Vagina (tissue), 2 donors: ENCODE results near the gene CIAO3. TPM values are rescaled to one million over a fixed set of nuclear protein-coding genes. Genes with fewer than 3 reads are reported as not detected.

Experiments
- DNase-seq, 2 donors: peaks; one replicate each; pipeline ENCODE4 v3.0.0-alpha.2; 2017; ENCODE audit errors: extremely low spot score in 2 of 2
- H3K27ac ChIP-seq: fragments of 200-600 bp; sonication (generic); one replicate; pipeline ENCODE4 v1.5.1; 2019
- H3K27me3 ChIP-seq: fragments of 200-600 bp; sonication (generic); one replicate; pipeline ENCODE4 v1.5.1; 2019
- H3K36me3 ChIP-seq, 2 donors: fragments of 200-600 bp; sonication (generic); one replicate each; pipeline ENCODE4 v1.5.1; 2017 to 2019
- H3K4me1 ChIP-seq: fragments of 200-600 bp; sonication (generic); one replicate; pipeline ENCODE4 v1.5.1; 2019
- H3K4me3 ChIP-seq, 2 donors: fragments of 200-600 bp; sonication (generic); 1 replicate in 1 of 2; 2 replicates in 1 of 2; pipeline ENCODE4 v1.5.1; 2016 to 2019
- H3K9me3 ChIP-seq: fragments of 200-600 bp; sonication (generic); one replicate; pipeline ENCODE4 v1.5.1; 2019
- POLR2A ChIP-seq, 2 donors: fragments of 450-650 bp; IDR thresholded peaks; one replicate each; pipeline ENCODE4 v1.6.1; 2017; ENCODE audit warnings: antibody characterized with exemption in 2 of 2, mild to moderate bottlenecking in 2 of 2, moderate library complexity in 2 of 2
- POLR2AphosphoS5 ChIP-seq, 2 donors: sonication (generic); formaldehyde crosslinking; IDR thresholded peaks; one replicate each; pipeline ENCODE4 v1.9.0; 2017; ENCODE audit warnings: antibody characterized with exemption in 2 of 2, mild to moderate bottlenecking in 2 of 2, low read depth in 1 of 2; ENCODE audit not compliant: insufficient read depth in 1 of 2
- intact Hi-C: fragments of 100-400 bp; cut with DNase I; formaldehyde crosslinking; loops from one replicate; pipeline ENCODE4 v1.15.1; 2023
- microRNA counts, 2 donors: library from miRNA; unstranded; fragments of <30 nt; microRNA quantifications; one replicate each; lab custom pipeline; 2016 to 2017
- microRNA-seq: library from miRNA; unstranded; fragments of <30 nt; microRNA quantifications from one replicate; pipeline ENCODE4, GENCODE V29; 2017; ENCODE audit warnings: borderline number of aligned reads, borderline replicate concordance
- small RNA-seq: library from RNA; depleted of rRNA; stranded (forward); fragments of <200 nt; gene quantifications from one replicate; pipeline ENCODE3, GENCODE V24; 2016
- total RNA-seq: library from RNA; depleted of rRNA; stranded (reverse); fragments of >200 nt; gene quantifications from one replicate; pipeline ENCODE4 v1.2.3, GENCODE V29; 2016
- TF ChIP-seq, protein P1 (sequence below), 3 experiments: fragments of 450-650 bp in 2 of 3; fragments of 200-600 bp in 1 of 3; sonication (generic) in 1 of 3; IDR thresholded peaks; one replicate each; pipeline ENCODE4 v1.5.1; 2017 to 2019; ENCODE audit warnings: antibody characterized with exemption in 3 of 3, mild to moderate bottlenecking in 2 of 3, moderate library complexity in 2 of 3

The CIAO3 gene
- total RNA-seq, 1 donor from 2014 or later = 32.7 TPM

DNA sequence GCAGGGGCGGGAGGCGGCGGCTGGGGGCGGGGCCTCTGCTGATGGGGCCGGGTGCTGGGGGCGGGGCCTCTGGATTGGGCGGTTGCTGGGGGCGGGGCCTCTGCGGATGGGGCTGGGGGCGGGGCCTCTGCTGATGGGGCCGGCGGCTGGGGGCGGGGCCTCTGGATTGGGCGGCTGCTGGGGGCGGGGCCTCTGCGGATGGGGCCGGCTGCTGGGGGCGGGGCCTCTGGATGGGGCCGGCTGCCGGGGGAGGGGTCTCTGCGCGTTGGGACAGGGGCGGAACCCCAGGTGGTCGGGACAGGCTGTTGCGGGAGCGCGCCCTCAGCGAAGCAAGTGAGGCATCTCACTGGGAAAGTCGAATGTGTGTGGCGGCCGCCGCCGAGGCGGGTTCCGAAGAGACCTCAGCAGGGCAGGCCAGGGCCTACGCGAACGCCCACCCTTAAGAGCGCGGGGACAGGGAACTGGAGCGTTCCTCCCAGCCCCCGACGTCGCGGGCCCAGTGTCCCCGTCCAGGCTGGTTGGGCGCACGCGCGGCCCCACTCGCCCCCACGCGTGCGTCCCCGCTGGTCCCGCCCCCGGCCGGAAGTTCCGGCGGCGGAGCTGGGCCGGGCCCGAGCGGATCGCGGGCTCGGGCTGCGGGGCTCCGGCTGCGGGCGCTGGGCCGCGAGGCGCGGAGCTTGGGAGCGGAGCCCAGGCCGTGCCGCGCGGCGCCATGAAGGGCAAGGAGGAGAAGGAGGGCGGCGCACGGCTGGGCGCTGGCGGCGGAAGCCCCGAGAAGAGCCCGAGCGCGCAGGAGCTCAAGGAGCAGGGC lies 60.8 kb downstream of the CIAO3 start, which contains the start of gene STUB1:
TSS of gene STUB1 (plus strand) at position 597 of the 811 bp plus-strand sequence. CDS start at position 713, 116 bp downstream.
- TF ChIP-seq POLR2AphosphoS5 (IDR thresholded peaks at IDR 0.05; ENCODE audit: insufficient read depth in 1 of 2, low read depth in 1 of 2) (peak in 1 of 2 donors; percentile 40), POLR2A (IDR thresholded peaks at IDR 0.05) (peak in 1 of 2 donors; percentile 87)
- TF ChIP-seq, protein P1, sequence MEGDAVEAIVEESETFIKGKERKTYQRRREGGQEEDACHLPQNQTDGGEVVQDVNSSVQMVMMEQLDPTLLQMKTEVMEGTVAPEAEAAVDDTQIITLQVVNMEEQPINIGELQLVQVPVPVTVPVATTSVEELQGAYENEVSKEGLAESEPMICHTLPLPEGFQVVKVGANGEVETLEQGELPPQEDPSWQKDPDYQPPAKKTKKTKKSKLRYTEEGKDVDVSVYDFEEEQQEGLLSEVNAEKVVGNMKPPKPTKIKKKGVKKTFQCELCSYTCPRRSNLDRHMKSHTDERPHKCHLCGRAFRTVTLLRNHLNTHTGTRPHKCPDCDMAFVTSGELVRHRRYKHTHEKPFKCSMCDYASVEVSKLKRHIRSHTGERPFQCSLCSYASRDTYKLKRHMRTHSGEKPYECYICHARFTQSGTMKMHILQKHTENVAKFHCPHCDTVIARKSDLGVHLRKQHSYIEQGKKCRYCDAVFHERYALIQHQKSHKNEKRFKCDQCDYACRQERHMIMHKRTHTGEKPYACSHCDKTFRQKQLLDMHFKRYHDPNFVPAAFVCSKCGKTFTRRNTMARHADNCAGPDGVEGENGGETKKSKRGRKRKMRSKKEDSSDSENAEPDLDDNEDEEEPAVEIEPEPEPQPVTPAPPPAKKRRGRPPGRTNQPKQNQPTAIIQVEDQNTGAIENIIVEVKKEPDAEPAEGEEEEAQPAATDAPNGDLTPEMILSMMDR (IDR thresholded peaks at IDR 0.05) = no peak
- H3K9me3 ChIP-seq = no peaks in the 10 kb centered on the region
- intact Hi-C loops = no loop called here
- peaks cover 0 to 17% of the 10 kb centered on the region in 2 donors for H3K36me3 ChIP-seq
- peaks cover 74% of the 10 kb centered on the region for H3K4me1 ChIP-seq
- peak within 1 kb of the TSS; percentile 79 to 83 for H3K4me3 ChIP-seq
- no peaks in the 10 kb centered on the region for H3K27me3 ChIP-seq
- H3K27ac ChIP-seq = peak within 1 kb of the TSS; percentile 82
- no peak for DNase-seq

MicroRNAs within 50 kb of the gene (microRNA counts, 767-probe panel; counts per million panel counts)
- microRNA hsa-miR-662 (lab: Ali Mortazavi, UCI) = 238 to 261 counts per million in 2 donors

Small RNAs within 50 kb of the gene (microRNA-seq; reads per million reads assigned to microRNA genes)
- not detected for gene MIR662

Small RNAs within 50 kb of the gene (small RNA-seq; reads per million reads assigned to genes)
- gene MIR662 = not detected

Other genes starting within 250 kb of the CIAO3 start
- 38.3 TPM for gene CAPN15, start 213.3 kb downstream of the CIAO3 start, total RNA-seq
- gene PRR35, start 180.6 kb downstream of the CIAO3 start, total RNA-seq = not detected
- gene NHLRC4, start 174.0 kb downstream of the CIAO3 start, total RNA-seq = 0.74 TPM
- gene PIGQ, start 171.0 kb downstream of the CIAO3 start, total RNA-seq = 26.0 TPM
- gene RAB40C, start 150.9 kb downstream of the CIAO3 start, total RNA-seq = 41.3 TPM
- 3.2 TPM for gene WFIKKN1, start 110.0 kb downstream of the CIAO3 start, total RNA-seq
- gene METTL26, start 104.7 kb downstream of the CIAO3 start, total RNA-seq = 187 TPM
- 27.0 TPM for gene MCRIP2, start 99.2 kb downstream of the CIAO3 start, total RNA-seq
- gene WDR90, start 91.6 kb downstream of the CIAO3 start, total RNA-seq = 34.9 TPM
- gene RHOT2, start 72.9 kb downstream of the CIAO3 start, total RNA-seq = 91.1 TPM
- 1.7 TPM for gene RHBDL1, start 65.3 kb downstream of the CIAO3 start, total RNA-seq
- 124 TPM for gene STUB1, start 60.6 kb downstream of the CIAO3 start, total RNA-seq
- 62.9 TPM for gene JMJD8, start 56.7 kb downstream of the CIAO3 start, total RNA-seq
- gene WDR24, start 50.6 kb downstream of the CIAO3 start, total RNA-seq = 12.3 TPM
- 4.4 TPM for gene FBXL16, start 35.2 kb downstream of the CIAO3 start, total RNA-seq
- gene METRN, start 25.9 kb downstream of the CIAO3 start, total RNA-seq = 32.2 TPM
- 26.0 TPM for gene ANTKMT, start 19.9 kb downstream of the CIAO3 start, total RNA-seq
- gene CCDC78, start 14.6 kb downstream of the CIAO3 start, total RNA-seq = 7.6 TPM
- gene HAGHL, start 13.9 kb downstream of the CIAO3 start, total RNA-seq = 5.2 TPM
- gene MSLN, start 19.7 kb upstream of the CIAO3 start, total RNA-seq = not detected
- gene RPUSD1, start 47.4 kb upstream of the CIAO3 start, total RNA-seq = 17.2 TPM
- gene CHTF18, start 47.6 kb upstream of the CIAO3 start, total RNA-seq = 4.9 TPM
- gene GNG13, start 59.7 kb upstream of the CIAO3 start, total RNA-seq = not detected
- gene LMF1, start 230.0 kb upstream of the CIAO3 start, total RNA-seq = 26.0 TPM
- 0.74 TPM for gene SOX8, start 240.8 kb upstream of the CIAO3 start, total RNA-seq